NOMO-1 (cell line): Measurements from ENCODE around the gene SNX21.
A peak's percentile ranks its signal among the peaks of the same experiment; 100 is the strongest.
"Not testable (repeated sequence)": the region's sequence is repeated elsewhere in the genome, so short reads cannot be mapped to it uniquely, and the experiment has no call there.

ENCODE experiments used
- DNase-seq, 2 experiments: peaks; one replicate each; lab custom pipeline; 2025; ENCODE audit not compliant: unreplicated experiment in 2 of 2; lab: John Stamatoyannopoulos, UW

The SNX21 gene

DNA sequence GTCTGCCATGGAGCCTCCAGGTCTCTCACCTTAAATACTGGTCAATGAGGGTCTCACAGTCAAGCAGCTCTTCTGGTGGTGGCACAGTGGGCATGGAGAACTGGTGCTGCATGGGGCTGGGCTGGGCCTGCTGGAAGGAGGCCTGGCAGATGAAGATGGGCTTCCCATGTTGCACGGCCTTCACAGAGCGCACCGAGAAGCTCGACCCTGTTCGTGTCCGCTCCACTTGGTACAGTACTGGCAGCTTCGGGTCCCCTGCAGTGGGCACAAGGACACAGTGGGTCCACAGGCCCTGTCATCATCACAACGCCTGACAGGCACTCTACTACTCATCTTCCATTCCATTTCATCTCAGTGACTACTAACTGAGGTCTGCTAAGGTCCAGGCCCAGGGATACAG, 14.8 kb downstream of the SNX21 start:
- DNase-seq, result no peak

- no peak for DNase-seq
Observed at GRCh38 chr20:45848969-45849582, 15.5 kb downstream of the SNX21 start.

DNA sequence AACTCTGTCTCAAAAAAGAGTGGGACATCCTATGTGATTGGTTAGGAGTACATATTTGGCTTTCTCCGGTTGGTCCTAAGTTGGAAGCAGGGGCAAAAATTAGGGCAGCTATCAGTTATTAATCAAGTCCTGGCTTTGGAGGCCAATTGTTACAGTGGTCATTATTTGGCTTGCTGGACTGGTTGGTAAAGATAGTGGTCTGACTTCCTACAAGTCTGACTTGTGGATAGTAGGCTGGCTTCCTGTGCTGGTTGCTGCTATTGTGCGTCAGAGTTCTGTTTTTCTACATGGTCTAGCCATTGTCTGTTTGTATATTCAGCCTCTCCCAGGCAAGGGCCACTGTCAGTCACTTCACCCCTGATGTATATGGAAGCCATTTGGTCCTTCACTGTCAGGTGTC, 16.6 kb downstream of the SNX21 start:
- no peak for DNase-seq

GRCh38 chr20:45850926-45851325, 17.3 kb downstream of the SNX21 start:
- no peak for DNase-seq

DNA sequence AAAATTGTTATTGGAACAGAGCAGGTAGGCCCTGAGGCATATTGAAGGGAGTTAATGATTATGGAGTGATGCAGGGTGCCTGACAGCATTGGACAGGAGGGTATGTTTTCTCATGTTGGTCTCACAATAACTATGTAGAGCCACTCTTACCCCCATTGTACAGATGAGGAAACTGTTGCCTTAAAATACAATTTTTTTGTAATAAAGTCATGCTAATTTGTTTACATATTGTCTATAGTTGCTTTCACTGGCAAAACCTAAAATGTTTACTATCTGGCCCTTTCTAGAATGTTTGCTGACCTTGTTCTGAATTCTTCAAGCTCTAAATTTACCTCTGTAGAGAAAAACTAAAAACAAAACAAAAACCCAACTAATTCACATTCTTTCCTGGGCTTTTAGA, 17.9 kb downstream of the SNX21 start:
- DNase-seq, result no peak

DNA sequence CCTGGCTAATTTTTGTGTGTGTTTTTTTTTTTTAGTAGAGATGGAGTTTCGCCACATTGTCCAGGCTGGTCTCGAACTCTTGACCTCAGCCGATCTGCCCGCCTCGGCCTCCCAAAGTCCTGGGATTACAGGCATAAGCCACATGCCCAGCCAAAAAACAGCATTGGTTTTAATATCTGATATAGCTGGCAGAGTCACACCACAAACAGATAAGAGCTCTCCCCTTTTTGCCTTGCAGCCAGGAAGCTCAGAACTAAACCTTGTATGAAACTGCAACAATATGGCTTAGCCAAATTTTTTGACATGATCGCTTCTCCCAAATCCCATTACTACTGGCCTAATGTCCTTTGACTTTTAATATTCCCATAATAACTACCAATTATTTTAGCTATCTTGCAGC, 18.7 kb downstream of the SNX21 start:
- DNase-seq, result no peak

DNA sequence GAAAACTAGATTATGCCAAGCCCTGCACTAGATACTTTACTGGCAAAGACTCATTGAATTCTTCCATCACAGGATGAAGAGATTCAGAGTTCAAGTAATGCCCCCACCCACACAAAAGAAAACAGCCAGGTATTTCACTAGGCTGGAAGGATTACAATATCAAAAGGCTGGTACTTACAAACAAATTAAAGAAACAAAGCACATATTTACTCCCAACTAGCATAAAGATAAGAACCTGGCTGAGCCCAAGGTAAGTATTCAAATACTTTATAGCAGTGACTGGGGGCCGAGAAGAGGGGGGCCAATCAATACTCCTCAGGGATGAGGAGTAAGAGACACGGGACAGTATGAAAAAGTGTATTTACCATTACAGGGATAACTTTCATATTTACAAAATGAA, 19.9 kb downstream of the SNX21 start:
- DNase-seq, result no peak

- peak; percentile 98 to 99 for DNase-seq
Observed at GRCh38 chr20:45857114-45857881, 23.7 kb downstream of the SNX21 start, which contains the start of the genes ACOT8 and ZSWIM3. TSS of gene ACOT8 (minus strand) at chr20:45857392. CDS start at chr20:45857315, 77 bp downstream. TSS of gene ZSWIM3 (plus strand) at chr20:45857614. CDS start at chr20:45857826, 212 bp downstream.

- peak; percentile 46 to 68 for DNase-seq
Observed at GRCh38 chr20:45857882-45858216, 24.2 kb downstream of the SNX21 start.

DNA sequence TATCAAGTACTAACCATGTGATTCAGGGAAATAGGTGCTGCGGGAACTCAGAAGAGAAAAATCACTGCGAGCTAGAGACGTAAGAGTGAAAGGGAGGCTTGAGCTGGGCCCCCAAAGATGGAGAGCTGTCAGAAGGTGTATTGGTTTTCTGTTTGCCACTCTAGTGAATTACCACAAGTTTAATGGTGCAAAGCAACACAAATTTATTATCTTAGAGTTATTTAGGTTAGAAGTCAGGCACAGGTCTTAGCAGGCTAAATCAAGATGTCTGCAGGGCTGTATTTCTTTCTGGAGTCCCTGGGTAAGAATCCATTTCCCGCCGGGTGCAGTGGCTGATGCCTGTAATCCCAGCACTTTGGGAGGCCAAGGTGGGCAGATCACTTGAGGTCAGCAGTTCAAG, 26.3 kb downstream of the SNX21 start:
- no peak for DNase-seq

DNA sequence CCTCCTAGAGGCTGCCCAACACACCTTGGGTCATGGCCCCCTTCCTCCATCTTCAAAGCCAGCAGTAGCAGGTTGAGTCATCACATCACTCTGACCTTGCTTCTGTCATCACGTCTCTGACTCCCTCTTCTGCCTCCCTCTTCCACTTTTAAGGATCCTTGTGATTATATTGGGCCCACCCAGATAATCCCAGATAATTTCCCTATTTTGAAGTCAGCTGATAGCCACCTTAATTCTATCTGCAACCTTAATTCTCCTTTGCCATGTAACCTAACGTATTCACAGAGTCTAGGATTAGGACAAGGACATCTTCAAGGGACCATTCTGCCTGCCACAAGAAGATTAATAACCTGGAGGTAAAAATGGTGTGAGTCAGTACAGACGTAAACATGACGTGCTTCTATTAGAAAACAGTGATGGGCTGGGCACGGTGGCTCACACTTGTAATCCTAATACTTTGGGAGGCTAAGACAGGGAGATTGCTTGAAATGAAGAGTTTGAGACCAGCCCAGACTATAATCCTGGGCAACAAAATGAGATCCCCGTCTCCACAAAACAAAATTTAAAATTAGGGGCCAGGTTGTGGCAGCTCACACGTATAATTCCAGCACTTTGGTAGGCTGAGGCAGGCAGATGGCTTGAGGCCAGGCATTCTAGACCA, 27.1 kb downstream of the SNX21 start:
- DNase-seq, result no peak

- no peak for DNase-seq
Observed at GRCh38 chr20:45861221-45862075, 27.8 kb downstream of the SNX21 start.

- no peak for DNase-seq
Observed at GRCh38 chr20:45863543-45864470, 30.2 kb downstream of the SNX21 start.

- DNase-seq, result no peak
Observed at GRCh38 chr20:45866454-45866853, 32.9 kb downstream of the SNX21 start.

DNA sequence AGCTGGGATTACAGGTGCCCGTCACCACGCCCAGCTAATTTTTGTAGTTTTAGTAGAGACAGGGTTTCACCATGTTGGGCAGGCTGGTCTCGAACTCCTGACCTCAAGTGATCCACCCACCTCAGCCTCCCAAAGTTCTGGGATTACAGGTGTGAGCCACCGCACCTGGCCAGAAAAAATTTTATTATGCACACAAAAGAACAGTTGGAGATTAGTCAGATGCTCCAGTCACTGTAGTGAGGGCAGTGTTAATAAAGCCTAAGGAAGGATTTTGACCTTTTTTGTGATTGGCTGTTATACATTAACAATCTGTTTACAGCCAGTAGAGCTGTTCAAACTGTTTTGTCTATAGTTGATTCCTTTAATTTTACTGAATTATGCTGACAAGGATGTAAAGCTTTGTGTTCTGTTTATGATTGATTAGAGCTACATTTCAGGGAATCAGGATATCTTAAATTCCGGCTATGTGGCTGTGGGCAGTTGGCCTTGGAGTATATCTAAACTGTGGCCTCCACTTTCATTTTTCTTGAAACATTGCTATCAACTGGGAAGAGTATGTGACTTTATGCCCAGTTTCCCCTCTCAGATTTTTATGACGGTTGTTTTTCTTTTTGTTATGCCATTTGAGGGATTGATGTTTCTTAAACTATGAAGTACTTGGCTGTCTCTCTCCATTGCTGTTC, 33.7 kb downstream of the SNX21 start:
- DNase-seq, result no peak

GRCh38 chr20:45867819-45868176, 34.2 kb downstream of the SNX21 start:
- no peak for DNase-seq

DNA sequence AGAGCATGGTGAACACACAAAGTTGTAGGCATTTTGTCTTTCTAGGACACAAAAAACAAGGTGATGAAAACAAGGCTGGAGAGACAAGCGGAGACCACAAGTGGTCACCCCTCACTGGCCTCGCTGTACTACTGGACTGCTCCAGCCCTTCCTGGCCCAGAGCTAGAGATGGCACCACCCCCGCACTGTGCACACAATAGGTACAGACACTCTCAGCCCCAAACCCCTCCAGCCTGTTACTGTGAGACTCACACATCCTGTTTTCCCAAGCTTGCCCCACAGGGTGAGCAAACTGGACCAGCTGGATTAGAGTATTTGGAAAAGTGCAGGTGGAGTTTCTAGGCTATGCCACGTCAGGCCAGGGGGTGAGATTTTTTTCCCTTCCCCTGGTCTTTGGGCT, 39.0 kb downstream of the SNX21 start:
- DNase-seq, result no peak

DNA sequence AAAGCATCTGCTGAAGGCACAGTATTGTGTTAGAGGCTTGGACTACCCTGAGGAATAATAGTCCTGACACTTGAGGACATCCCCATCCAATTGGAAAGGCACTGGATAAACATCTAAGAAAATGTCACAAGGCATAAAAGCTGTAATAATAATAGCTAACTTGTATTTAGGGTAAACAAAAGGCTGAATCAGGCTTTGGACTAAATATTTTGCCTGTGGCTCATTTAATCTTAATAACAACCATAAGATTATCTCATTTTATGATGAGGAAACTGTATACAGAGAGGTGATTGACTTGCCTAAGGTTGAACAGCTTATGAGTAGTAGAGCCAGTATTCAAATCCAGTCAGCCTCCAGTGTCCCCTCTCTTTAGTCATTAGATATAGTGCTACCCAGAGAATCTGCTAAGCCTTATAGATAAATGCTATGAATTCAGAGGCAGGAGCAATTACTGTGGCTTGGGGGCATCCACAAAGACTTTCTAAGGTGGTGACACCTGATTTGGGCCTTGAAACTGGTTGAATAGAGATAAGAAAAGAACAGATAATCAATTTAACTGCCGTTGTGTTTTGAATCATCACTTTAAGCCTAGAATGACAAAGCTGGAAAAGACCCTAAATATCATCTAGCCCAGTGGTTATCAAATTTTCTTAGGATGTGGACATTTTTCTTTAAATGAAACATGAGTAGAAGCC, 40.0 kb downstream of the SNX21 start:
- DNase-seq, result no peak

DNA sequence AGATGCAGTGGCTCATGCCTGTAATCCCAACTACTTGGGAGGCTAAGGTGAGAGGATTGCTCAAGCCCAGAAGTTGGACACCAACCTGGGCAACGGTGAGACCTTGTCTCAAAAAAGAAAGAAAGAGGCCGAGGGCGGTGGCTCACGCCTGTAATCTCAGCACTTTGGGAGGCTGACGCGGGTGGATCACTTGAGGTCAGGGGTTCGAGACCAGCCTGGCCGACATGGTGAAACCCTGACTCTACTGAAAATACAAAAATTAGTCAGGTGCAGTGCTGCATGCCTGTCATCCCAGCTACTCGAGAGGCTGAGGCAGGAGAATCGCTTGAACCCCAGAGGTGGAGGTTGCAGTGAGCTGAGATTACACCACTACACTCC, 40.5 kb downstream of the SNX21 start:
- DNase-seq, result not testable (repeated sequence)
